HEK293 (cell line): ENCODE data around the gene SEPTIN5.

ENCODE experiments used
- CTCF ChIA-PET: fragments of 350-600 bp; formaldehyde crosslinking; extraction: SDS; loops from one replicate; lab custom pipeline; 2021; ENCODE audit warnings: antibody characterized with exemption; lab: Yijun Ruan, JAX
- POLR2A ChIA-PET: fragments of 300-600 bp; formaldehyde crosslinking; extraction: SDS; loops from one replicate; lab custom pipeline; 2020; ENCODE audit warnings: antibody characterized with exemption, inconsistent platforms; lab: Yijun Ruan, JAX
- H3K27ac ChIP-seq: fragments of 200-500 bp; sonication (Bioruptor generic); 2 replicates; pipeline ENCODE4 v1.5.1; 2014; ENCODE audit warnings: low read depth, low read length, control low read depth, inconsistent platforms; ENCODE audit errors: extremely low read depth
- H3K36me3 ChIP-seq, 2 experiments: fragments of 200-500 bp in 1 of 2; sonication (Bioruptor generic) in 1 of 2; 1 replicate in 1 of 2; 2 replicates in 1 of 2; pipeline ENCODE4 v1.5.1; 2014 to 2017; ENCODE audit warnings: inconsistent platforms in 2 of 2, low read length in 2 of 2; ENCODE audit not compliant: control insufficient read depth in 2 of 2, insufficient read depth in 1 of 2
- H3K4me1 ChIP-seq: fragments of 200-500 bp; sonication (Bioruptor generic); 2 replicates; pipeline ENCODE4 v1.5.1; 2014; ENCODE audit warnings: mild to moderate bottlenecking, low read length, inconsistent platforms; ENCODE audit not compliant: control insufficient read depth, insufficient read depth
- H3K4me3 ChIP-seq: 2 replicates; pipeline ENCODE4 v1.5.1; 2011; ENCODE audit warnings: low read depth, mild to moderate bottlenecking, control low read depth, low read length, moderate library complexity
- H3K9me3 ChIP-seq: fragments of 200-500 bp; sonication (Bioruptor generic); 2 replicates; pipeline ENCODE4 v1.5.1; 2014; ENCODE audit warnings: low read depth, low read length, inconsistent platforms; ENCODE audit not compliant: control insufficient read depth, insufficient read depth
- GFI1B ChIP-seq: fragments of 450-650 bp; formaldehyde crosslinking; IDR thresholded peaks from 2 replicates; pipeline ENCODE4 v1.5.1; 2016; ENCODE audit warnings: missing biosample characterization, missing genetic modification characterization
- GLIS2 ChIP-seq: fragments of 450-650 bp; formaldehyde crosslinking; IDR thresholded peaks from 2 replicates; pipeline ENCODE4 v1.5.1; 2016; ENCODE audit warnings: missing biosample characterization, missing genetic modification characterization
- IKZF3 ChIP-seq: fragments of 450-650 bp; IDR thresholded peaks from 2 replicates; pipeline ENCODE4 v1.5.0; 2018; ENCODE audit warnings: missing biosample characterization, mild to moderate bottlenecking, missing genetic modification characterization, moderate library complexity
- KLF17 ChIP-seq: fragments of 450-650 bp; formaldehyde crosslinking; IDR thresholded peaks from 2 replicates; pipeline ENCODE4 v1.5.1; 2016; ENCODE audit warnings: missing biosample characterization, missing genetic modification characterization
- SP2 ChIP-seq: fragments of 450-650 bp; formaldehyde crosslinking; IDR thresholded peaks from 2 replicates; pipeline ENCODE4 v1.5.1; 2016; ENCODE audit warnings: missing biosample characterization, missing genetic modification characterization
- YY2 ChIP-seq: fragments of 450-650 bp; formaldehyde crosslinking; IDR thresholded peaks from 2 replicates; pipeline ENCODE4 v1.5.1; 2016; ENCODE audit warnings: missing biosample characterization, missing genetic modification characterization
- ZBTB17 ChIP-seq: fragments of 450-650 bp; formaldehyde crosslinking; IDR thresholded peaks from 2 replicates; pipeline ENCODE4 v1.5.1; 2016; ENCODE audit warnings: missing biosample characterization, missing genetic modification characterization
- ZBTB20 ChIP-seq: fragments of 450-650 bp; formaldehyde crosslinking; IDR thresholded peaks from 2 replicates; pipeline ENCODE4 v1.5.1; 2016; ENCODE audit warnings: missing biosample characterization, missing genetic modification characterization
- ZBTB26 ChIP-seq: fragments of 450-650 bp; formaldehyde crosslinking; optimal IDR thresholded peaks from 2 replicates; pipeline ENCODE3; 2016; ENCODE audit warnings: missing biosample characterization, mild to moderate bottlenecking, missing genetic modification characterization
- ZNF138 ChIP-seq: fragments of 450-650 bp; formaldehyde crosslinking; IDR thresholded peaks from 2 replicates; pipeline ENCODE4 v1.5.1; 2016; ENCODE audit warnings: missing biosample characterization, missing genetic modification characterization, borderline replicate concordance
- ZNF341 ChIP-seq: fragments of 450-650 bp; formaldehyde crosslinking; IDR thresholded peaks from 2 replicates; pipeline ENCODE4; 2016; ENCODE audit warnings: low read depth, missing biosample characterization, missing genetic modification characterization
- ZNF354C ChIP-seq: fragments of 450-650 bp; formaldehyde crosslinking; IDR thresholded peaks from 2 replicates; pipeline ENCODE4 v1.5.1; 2016; ENCODE audit warnings: missing biosample characterization, missing genetic modification characterization, low read depth, borderline replicate concordance
- ZNF366 ChIP-seq: fragments of 450-650 bp; formaldehyde crosslinking; conservative IDR thresholded peaks from 2 replicates; pipeline ENCODE4 v1.5.1; 2016; ENCODE audit warnings: missing biosample characterization, missing genetic modification characterization
- ZNF501 ChIP-seq: fragments of 450-650 bp; formaldehyde crosslinking; IDR thresholded peaks from 2 replicates; pipeline ENCODE4 v1.5.1; 2016; ENCODE audit warnings: missing biosample characterization, missing genetic modification characterization
- ZNF76 ChIP-seq: fragments of 450-650 bp; formaldehyde crosslinking; IDR thresholded peaks from 2 replicates; pipeline ENCODE4; 2016; ENCODE audit warnings: low read depth, missing biosample characterization, missing genetic modification characterization, borderline replicate concordance
- ZSCAN16 ChIP-seq: fragments of 450-650 bp; formaldehyde crosslinking; IDR thresholded peaks from 2 replicates; pipeline ENCODE4 v1.5.1; 2016; ENCODE audit warnings: missing biosample characterization, missing genetic modification characterization
- TF ChIP-seq, protein P1 (sequence below): fragments of 450-650 bp; formaldehyde crosslinking; IDR thresholded peaks from 2 replicates; pipeline ENCODE4 v1.5.1; 2016; ENCODE audit warnings: missing biosample characterization, missing genetic modification characterization
- TF ChIP-seq, protein P2 (sequence below): fragments of 450-650 bp; formaldehyde crosslinking; IDR thresholded peaks from 2 replicates; pipeline ENCODE4 v1.5.1; 2017; ENCODE audit warnings: missing biosample characterization, missing genetic modification characterization
- TF ChIP-seq, protein P3 (sequence below): fragments of 450-650 bp; formaldehyde crosslinking; IDR thresholded peaks from 2 replicates; pipeline ENCODE4 v1.5.1; 2017; ENCODE audit warnings: missing biosample characterization, missing genetic modification characterization
- TF ChIP-seq, protein P4 (sequence below): fragments of 450-650 bp; formaldehyde crosslinking; IDR thresholded peaks from 2 replicates; pipeline ENCODE4 v1.5.1; 2017; ENCODE audit warnings: missing biosample characterization, mild to moderate bottlenecking, missing genetic modification characterization, moderate library complexity

SEPTIN5 gene

GRCh38 chr22:19760951-19761724 lies 46.8 kb downstream of the SEPTIN5 start:
- Histone ChIP-seq H3K4me3 (peak overlapping the region; percentile 42), H3K4me1 (no peaks in the 10 kb centered on the region), H3K27ac (peak overlapping the region; percentile 83), H3K9me3 (no peaks in the 10 kb centered on the region), H3K36me3 (peaks cover 0 to 39% of the 10 kb centered on the region in 2 experiments; a peak in 1 of 3 replicates)
- ChIA-PET CTCF (interaction anchor here (1.4 kb wide), 1 partner anchor 149 kb away, joined by 6 read pairs; no protein-coding TSS in a partner anchor), POLR2A (interaction anchor here (1.1 kb wide), 1 partner anchor 93 kb away, joined by 3 read pairs; the partner anchor contains the start of genes GNB1L and RTL10)
- TF ChIP-seq, protein P1, sequence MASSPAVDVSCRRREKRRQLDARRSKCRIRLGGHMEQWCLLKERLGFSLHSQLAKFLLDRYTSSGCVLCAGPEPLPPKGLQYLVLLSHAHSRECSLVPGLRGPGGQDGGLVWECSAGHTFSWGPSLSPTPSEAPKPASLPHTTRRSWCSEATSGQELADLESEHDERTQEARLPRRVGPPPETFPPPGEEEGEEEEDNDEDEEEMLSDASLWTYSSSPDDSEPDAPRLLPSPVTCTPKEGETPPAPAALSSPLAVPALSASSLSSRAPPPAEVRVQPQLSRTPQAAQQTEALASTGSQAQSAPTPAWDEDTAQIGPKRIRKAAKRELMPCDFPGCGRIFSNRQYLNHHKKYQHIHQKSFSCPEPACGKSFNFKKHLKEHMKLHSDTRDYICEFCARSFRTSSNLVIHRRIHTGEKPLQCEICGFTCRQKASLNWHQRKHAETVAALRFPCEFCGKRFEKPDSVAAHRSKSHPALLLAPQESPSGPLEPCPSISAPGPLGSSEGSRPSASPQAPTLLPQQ (tag by site-specific recombination) = no peak
- TF ChIP-seq ZBTB20 (tag by site-specific recombination) (peak; percentile 16; the same call in 1 of the 2 replicates), ZBTB26 (tag by site-specific recombination) (peak; percentile 43)

DNA sequence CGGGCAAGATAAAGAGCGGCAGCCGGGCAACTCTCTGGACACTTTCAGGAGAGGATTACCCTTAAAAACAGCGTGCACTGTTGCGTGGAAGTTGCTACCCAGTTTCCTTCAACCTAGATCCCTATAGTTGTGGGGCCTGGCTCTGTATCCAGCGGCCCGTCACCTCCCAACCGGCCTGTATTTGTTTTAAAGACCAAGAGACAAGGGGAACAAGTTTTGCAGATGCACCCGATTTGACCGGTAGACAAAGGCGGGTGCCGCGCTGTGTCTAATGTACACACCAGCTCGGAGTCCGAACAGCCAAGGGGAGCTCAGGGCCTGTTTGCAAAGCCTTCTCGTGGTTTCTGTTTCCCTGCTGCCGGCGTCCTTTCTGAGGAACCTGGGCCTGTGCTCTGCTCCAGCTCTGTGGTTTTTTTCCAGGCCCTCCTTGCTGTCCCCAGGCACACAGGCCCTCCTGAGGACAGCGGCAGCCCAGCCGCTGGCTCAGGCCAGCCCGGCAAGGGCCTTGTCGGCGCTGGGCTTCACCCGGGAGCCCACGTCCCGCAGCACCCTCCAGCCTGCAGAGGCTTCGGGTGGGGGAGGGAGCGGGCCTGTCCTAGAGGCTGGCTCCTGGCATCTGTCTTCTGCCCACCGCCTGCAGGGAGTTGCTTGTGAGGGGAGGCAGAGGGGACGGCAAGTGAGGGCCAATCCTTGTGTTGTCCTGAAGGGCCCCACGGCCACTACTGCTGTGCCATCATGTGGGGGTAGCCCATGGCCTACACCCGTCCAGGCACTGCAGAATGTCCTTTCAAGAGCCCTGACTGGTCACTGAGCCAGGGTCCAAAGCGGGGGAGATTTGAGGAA lies 47.6 kb downstream of the SEPTIN5 start:
- Histone ChIP-seq H3K27ac (peak overlapping the region; percentile 83), H3K4me1 (no peaks in the 10 kb centered on the region), H3K9me3 (no peaks in the 10 kb centered on the region), H3K36me3 (peaks cover 0 to 45% of the 10 kb centered on the region in 2 experiments; a peak in 1 of 3 replicates), H3K4me3 (no peak overlapping the region)
- CTCF ChIA-PET = interaction anchor here (1.4 to 2.1 kb wide), 2 partner anchors 32 to 148 kb away, joined by 6 to 7 read pairs; no protein-coding TSS in a partner anchor
- POLR2A ChIA-PET = interaction anchor here (0.8 kb wide), 1 partner anchor 87 kb away, joined by 4 read pairs; no protein-coding TSS in a partner anchor
- TF ChIP-seq, protein P2, sequence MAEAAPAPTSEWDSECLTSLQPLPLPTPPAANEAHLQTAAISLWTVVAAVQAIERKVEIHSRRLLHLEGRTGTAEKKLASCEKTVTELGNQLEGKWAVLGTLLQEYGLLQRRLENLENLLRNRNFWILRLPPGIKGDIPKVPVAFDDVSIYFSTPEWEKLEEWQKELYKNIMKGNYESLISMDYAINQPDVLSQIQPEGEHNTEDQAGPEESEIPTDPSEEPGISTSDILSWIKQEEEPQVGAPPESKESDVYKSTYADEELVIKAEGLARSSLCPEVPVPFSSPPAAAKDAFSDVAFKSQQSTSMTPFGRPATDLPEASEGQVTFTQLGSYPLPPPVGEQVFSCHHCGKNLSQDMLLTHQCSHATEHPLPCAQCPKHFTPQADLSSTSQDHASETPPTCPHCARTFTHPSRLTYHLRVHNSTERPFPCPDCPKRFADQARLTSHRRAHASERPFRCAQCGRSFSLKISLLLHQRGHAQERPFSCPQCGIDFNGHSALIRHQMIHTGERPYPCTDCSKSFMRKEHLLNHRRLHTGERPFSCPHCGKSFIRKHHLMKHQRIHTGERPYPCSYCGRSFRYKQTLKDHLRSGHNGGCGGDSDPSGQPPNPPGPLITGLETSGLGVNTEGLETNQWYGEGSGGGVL (tag by site-specific recombination) = no peak
- TF ChIP-seq GLIS2 (tag by site-specific recombination) (peak; percentile 24; the same call in 1 of the 2 replicates), ZNF138 (tag by site-specific recombination) (no peak), IKZF3 (tag by site-specific recombination) (no peak), ZNF501 (tag by site-specific recombination) (no peak), YY2 (tag by site-specific recombination) (no peak), ZSCAN16 (tag by site-specific recombination) (peak; percentile 51; the same call in 1 of the 2 replicates), ZBTB17 (tag by site-specific recombination) (peak; percentile 66), KLF17 (tag by site-specific recombination) (no peak), SP2 (tag by site-specific recombination) (no peak), ZBTB26 (tag by site-specific recombination) (peak; percentile 31), GFI1B (tag by site-specific recombination) (no peak), ZNF76 (tag by site-specific recombination) (no peak), ZNF354C (tag by site-specific recombination) (no peak), ZBTB20 (tag by site-specific recombination) (peak; percentile 40; the same call in 1 of the 2 replicates), ZNF341 (tag by site-specific recombination) (peak; percentile 62), ZNF366 (tag by site-specific recombination) (no peak)
- TF ChIP-seq, protein P3, sequence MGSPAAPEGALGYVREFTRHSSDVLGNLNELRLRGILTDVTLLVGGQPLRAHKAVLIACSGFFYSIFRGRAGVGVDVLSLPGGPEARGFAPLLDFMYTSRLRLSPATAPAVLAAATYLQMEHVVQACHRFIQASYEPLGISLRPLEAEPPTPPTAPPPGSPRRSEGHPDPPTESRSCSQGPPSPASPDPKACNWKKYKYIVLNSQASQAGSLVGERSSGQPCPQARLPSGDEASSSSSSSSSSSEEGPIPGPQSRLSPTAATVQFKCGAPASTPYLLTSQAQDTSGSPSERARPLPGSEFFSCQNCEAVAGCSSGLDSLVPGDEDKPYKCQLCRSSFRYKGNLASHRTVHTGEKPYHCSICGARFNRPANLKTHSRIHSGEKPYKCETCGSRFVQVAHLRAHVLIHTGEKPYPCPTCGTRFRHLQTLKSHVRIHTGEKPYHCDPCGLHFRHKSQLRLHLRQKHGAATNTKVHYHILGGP = no peak
- TF ChIP-seq, protein P4, sequence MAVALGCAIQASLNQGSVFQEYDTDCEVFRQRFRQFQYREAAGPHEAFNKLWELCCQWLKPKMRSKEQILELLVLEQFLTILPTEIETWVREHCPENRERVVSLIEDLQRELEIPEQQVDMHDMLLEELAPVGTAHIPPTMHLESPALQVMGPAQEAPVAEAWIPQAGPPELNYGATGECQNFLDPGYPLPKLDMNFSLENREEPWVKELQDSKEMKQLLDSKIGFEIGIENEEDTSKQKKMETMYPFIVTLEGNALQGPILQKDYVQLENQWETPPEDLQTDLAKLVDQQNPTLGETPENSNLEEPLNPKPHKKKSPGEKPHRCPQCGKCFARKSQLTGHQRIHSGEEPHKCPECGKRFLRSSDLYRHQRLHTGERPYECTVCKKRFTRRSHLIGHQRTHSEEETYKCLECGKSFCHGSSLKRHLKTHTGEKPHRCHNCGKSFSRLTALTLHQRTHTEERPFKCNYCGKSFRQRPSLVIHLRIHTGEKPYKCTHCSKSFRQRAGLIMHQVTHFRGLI (tag by site-specific recombination) = peak; percentile 93
